Thoracic aorta (tissue), 2 donors: ENCODE data around the gene HBZ. TPM values are rescaled to one million over a fixed set of nuclear protein-coding genes. Genes with fewer than 3 reads are reported as not detected.

Experiments used
- ATAC-seq: fragments of 150-250 bp; one replicate; pipeline ENCODE4 v1.8.0; 2017; ENCODE audit warnings: low read depth; ENCODE audit not compliant: insufficient number of reproducible peaks, low FRiP score
- DNase-seq: peaks from one replicate; pipeline ENCODE4 v3.0.0-alpha.2; 2020; ENCODE audit warnings: low spot score
- H3K27ac ChIP-seq, 2 donors: fragments of 200-600 bp; sonication (generic); 1 replicate in 1 of 2; 2 replicates in 1 of 2; pipeline ENCODE4 v1.5.1; 2016; ENCODE audit warnings: mild to moderate bottlenecking in 2 of 2, moderate library complexity in 2 of 2
- H3K27me3 ChIP-seq: fragments of 200-600 bp; sonication (generic); replicated peaks from 2 replicates; pipeline ENCODE4 v1.6.0; 2016; ENCODE audit warnings: mild to moderate bottlenecking; ENCODE audit not compliant: insufficient read depth
- H3K36me3 ChIP-seq: fragments of 200-600 bp; sonication (generic); one replicate; pipeline ENCODE4 v1.5.1; 2016
- H3K4me1 ChIP-seq, 2 donors: fragments of 200-600 bp; sonication (generic); 1 replicate in 1 of 2; 2 replicates in 1 of 2; pipeline versions ENCODE4 v1.5.1 to v1.6.0; 2016; ENCODE audit warnings: low read depth in 2 of 2, mild to moderate bottlenecking in 1 of 2; ENCODE audit not compliant: control insufficient read depth in 1 of 2
- H3K4me3 ChIP-seq: fragments of 200-600 bp; sonication (generic); 2 replicates; pipeline ENCODE4 v1.5.1; 2016; ENCODE audit warnings: mild to moderate bottlenecking
- H3K9me3 ChIP-seq: fragments of 200-600 bp; sonication (generic); 2 replicates; pipeline ENCODE4 v1.5.1; 2016
- CTCF ChIP-seq: fragments of 200-600 bp; sonication (generic); IDR thresholded peaks from one replicate; pipeline ENCODE4 v1.5.1; 2019; ENCODE audit warnings: antibody characterized with exemption
- total RNA-seq, 2 donors: library from RNA; depleted of rRNA; stranded (reverse); fragments of >200 nt; gene quantifications; one replicate each; pipeline versions ENCODE4 v1.1.0 to v1.2.3, GENCODE V29; 2016

Gene HBZ
- total RNA-seq, 2 donors from 2014 or later, result not detected

DNA sequence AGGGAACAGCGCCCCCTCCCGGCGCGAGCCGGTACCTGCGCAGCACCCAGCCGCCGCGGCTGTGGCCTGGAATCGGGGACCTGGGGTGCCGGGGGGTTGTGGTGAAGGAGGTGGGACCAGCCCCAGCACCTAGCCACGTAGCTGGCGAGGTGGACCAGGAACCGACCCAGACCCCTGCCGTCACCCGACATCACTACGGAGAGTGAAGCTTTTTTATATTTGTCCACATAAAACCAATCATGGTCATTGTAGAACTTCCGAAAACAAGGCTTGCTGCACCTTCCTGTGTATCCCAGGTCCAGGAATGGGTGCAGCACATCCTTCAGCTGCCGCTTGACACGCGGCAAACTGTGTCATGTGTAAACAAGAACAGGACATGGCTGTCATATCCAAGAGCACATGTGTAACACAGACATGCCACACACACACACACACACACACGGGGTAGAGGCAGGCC lies 29.1 kb downstream of the HBZ start:
- Histone ChIP-seq H3K9me3 (no peaks in the 10 kb centered on the region), H3K4me1 (peaks cover 14 to 17% of the 10 kb centered on the region in 2 donors), H3K36me3 (no peaks in the 10 kb centered on the region), H3K27ac (no peak overlapping the region), H3K4me3 (peak overlapping the region; percentile 62), H3K27me3 (peaks cover 22% of the 10 kb centered on the region)
- ATAC-seq (no peak), DNase-seq (no peak)
- peak; percentile 95 for TF ChIP-seq CTCF

DNA sequence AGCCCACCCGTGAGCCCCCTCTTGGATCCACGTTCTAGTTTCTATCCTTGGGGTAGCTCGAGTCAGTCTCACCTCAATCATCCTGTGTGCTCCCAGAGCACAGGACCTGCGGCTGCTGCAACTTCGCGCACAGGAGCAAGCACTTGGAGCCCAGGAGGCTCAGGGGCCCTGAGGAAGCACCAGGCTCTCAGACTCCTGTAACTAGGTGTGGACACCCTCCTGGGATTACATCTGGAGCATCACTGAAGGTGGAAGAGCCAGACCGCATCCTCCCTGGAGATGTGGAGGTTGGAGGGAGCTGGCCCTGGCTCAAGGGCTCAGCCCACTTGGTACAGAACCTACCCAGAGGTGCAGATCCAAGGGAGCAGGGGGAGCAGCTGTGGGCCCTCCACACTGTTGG lies 30.6 kb downstream of the HBZ start:
- H3K27me3 ChIP-seq, result peaks cover 16% of the 10 kb centered on the region
- no peak overlapping the region for H3K27ac ChIP-seq
- no peak for DNase-seq
- no peak for TF ChIP-seq CTCF
- no peak overlapping the region for H3K4me3 ChIP-seq
- peaks cover 14 to 17% of the 10 kb centered on the region in 2 donors for H3K4me1 ChIP-seq
- ATAC-seq, result no peak
- H3K36me3 ChIP-seq, result peaks cover 8% of the 10 kb centered on the region
- H3K9me3 ChIP-seq, result no peaks in the 10 kb centered on the region

GRCh38 chr16:185213-185612 lies 32.8 kb downstream of the HBZ start:
- no peak for TF ChIP-seq CTCF
- no peak overlapping the region for H3K4me3 ChIP-seq
- ATAC-seq (no peak), DNase-seq (no peak)
- no peaks in the 10 kb centered on the region for H3K27me3 ChIP-seq
- H3K9me3 ChIP-seq, result no peaks in the 10 kb centered on the region
- no peak overlapping the region for H3K27ac ChIP-seq
- H3K36me3 ChIP-seq, result peaks cover 25% of the 10 kb centered on the region
- H3K4me1 ChIP-seq, result peaks cover 12 to 15% of the 10 kb centered on the region in 2 donors

- H3K36me3 ChIP-seq, result peaks cover 30% of the 10 kb centered on the region
- ATAC-seq (no peak), DNase-seq (no peak)
- no peak overlapping the region for H3K4me3 ChIP-seq
- no peaks in the 10 kb centered on the region for H3K27me3 ChIP-seq
- peaks cover 7 to 10% of the 10 kb centered on the region in 2 donors for H3K4me1 ChIP-seq
- no peaks in the 10 kb centered on the region for H3K9me3 ChIP-seq
- no peak for TF ChIP-seq CTCF
- H3K27ac ChIP-seq, result no peak overlapping the region
These were observed 33.2 kb downstream of the HBZ start for GRCh38 chr16:185691-186090.

DNA sequence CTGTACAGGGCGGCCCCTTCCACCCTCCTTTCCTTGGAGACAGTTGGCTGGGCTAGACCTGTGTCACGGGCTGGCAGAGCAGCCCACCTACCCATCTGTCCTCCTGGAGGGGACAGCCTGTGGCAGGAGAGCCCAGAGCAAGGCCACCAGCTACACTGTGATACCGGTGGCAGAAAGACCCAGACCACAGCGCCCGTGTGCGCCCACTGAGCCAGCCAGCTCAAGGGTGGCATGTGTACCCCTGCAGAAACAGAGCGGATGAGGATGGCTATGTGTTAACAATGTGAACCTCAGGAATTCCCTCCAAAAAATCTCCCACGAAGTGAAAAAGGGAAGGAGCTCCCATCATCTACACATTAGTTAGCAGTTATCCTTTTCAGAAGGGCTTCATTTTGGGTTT lies 34.9 kb downstream of the HBZ start:
- Histone ChIP-seq H3K36me3 (peaks cover 46% of the 10 kb centered on the region), H3K4me1 (no peaks in the 10 kb centered on the region), H3K27me3 (no peaks in the 10 kb centered on the region), H3K9me3 (no peaks in the 10 kb centered on the region), H3K4me3 (no peak overlapping the region), H3K27ac (no peak overlapping the region)
- DNase-seq (no peak), ATAC-seq (no peak)
- TF ChIP-seq CTCF, result no peak
